Small intestine (tissue), 7 donors: ENCODE data around the gene COX4I2. TPM values are rescaled to one million over a fixed set of nuclear protein-coding genes. Genes with fewer than 3 reads are reported as not detected.

ENCODE experiments used
- DNase-seq, 2 donors: peaks; one replicate each; pipeline versions ENCODE4 v3.0.0 to v3.0.0-alpha.2; 2013
- FAIRE-seq: peaks from 2 replicates; lab custom pipeline; 2012; peaks lifted over from hg19 to GRCh38; lab: Jason Lieb, UNC
- H3K27ac ChIP-seq, 3 donors: one replicate each; pipeline ENCODE4 v1.5.1; 2013; ENCODE audit warnings: low read length in 2 of 3, mild to moderate bottlenecking in 2 of 3, control low read depth in 1 of 3, inconsistent platforms in 1 of 3, low read depth in 1 of 3, moderate library complexity in 1 of 3
- H3K27me3 ChIP-seq, 3 donors: one replicate each; pipeline ENCODE4 v1.6.1; 2013; ENCODE audit warnings: low read length in 3 of 3, inconsistent platforms in 1 of 3; ENCODE audit not compliant: control insufficient read depth in 3 of 3, insufficient read depth in 3 of 3
- H3K36me3 ChIP-seq, 3 donors: one replicate each; pipeline ENCODE4 v1.6.1; 2013; ENCODE audit warnings: low read length in 3 of 3, inconsistent platforms in 1 of 3, low read depth in 1 of 3, mild to moderate bottlenecking in 1 of 3, moderate library complexity in 1 of 3; ENCODE audit not compliant: control insufficient read depth in 3 of 3, insufficient read depth in 2 of 3
- H3K4me1 ChIP-seq, 3 donors: one replicate each; pipeline ENCODE4 v1.6.1; 2013; ENCODE audit warnings: low read length in 2 of 3, inconsistent platforms in 1 of 3, low read depth in 1 of 3, mild to moderate bottlenecking in 1 of 3, moderate library complexity in 1 of 3; ENCODE audit not compliant: control insufficient read depth in 3 of 3, insufficient read depth in 2 of 3
- H3K4me3 ChIP-seq, 3 donors: one replicate each; pipeline ENCODE4 v1.5.1; 2013; ENCODE audit warnings: low read length in 3 of 3, control low read depth in 1 of 3, inconsistent platforms in 1 of 3, low read depth in 1 of 3, mild to moderate bottlenecking in 1 of 3, moderate library complexity in 1 of 3
- H3K9me3 ChIP-seq, 2 donors: one replicate each; pipeline ENCODE4 v1.6.1; 2013; ENCODE audit warnings: low read depth in 1 of 2, low read length in 1 of 2; ENCODE audit not compliant: control insufficient read depth in 2 of 2, insufficient read depth in 1 of 2
- WGBS, 3 donors: extraction: QIAGEN DNeasy Blood & Tissue Kit; methylation state at CpG; one replicate each; pipeline ENCODE4 v1.1.7; 2013; 5-methylcytosine and 5-hydroxymethylcytosine counted together
- polyA plus RNA-seq, 4 donors: library from polyadenylated mRNA; stranded (reverse) in 3 of 4; unstranded in 1 of 4; fragments of 200-250 nt in 3 of 4; fragments of 120-200 nt in 1 of 4; gene quantifications; one replicate each; pipeline versions ENCODE4 v1.2.1 to v1.2.3, GENCODE V29; 2013
- donor health status: healthy with polysubstance abuse.
- donor health status: control.
- donor health status: control.
- donor health status: Bipolar disorder and iron deficiency.
- donor health status: healthy.

COX4I2 gene
- polyA plus RNA-seq, 4 donors = 0.81 to 3.7 TPM; not detected in 2

- Histone ChIP-seq H3K4me3 (no peak overlapping the region), H3K27me3 (no peaks in the 10 kb centered on the region), H3K36me3 (no peaks in the 10 kb centered on the region), H3K4me1 (no peaks in the 10 kb centered on the region), H3K9me3 (no peaks in the 10 kb centered on the region), H3K27ac (no peak overlapping the region)
- FAIRE-seq = no peak
- WGBS, 3 donors = 47 to 53% (median 53%) methylated on average over 5 of the region's 5 CpGs
- DNase-seq = no peak
These were observed 15.8 kb downstream of the COX4I2 start for GRCh38 chr20:31653561-31653960.

- FAIRE-seq (no peak), DNase-seq (no peak)
- no peak overlapping the region for H3K4me3 ChIP-seq
- H3K9me3 ChIP-seq = no peaks in the 10 kb centered on the region
- H3K27ac ChIP-seq = no peak overlapping the region
- WGBS, 3 donors = 68 to 74% (median 69%) methylated on average over 5 of the region's 5 CpGs
- H3K36me3 ChIP-seq = no peaks in the 10 kb centered on the region
- no peaks in the 10 kb centered on the region for H3K27me3 ChIP-seq
- H3K4me1 ChIP-seq = no peaks in the 10 kb centered on the region
These were observed 16.8 kb downstream of the COX4I2 start for GRCh38 chr20:31654534-31654933.

GRCh38 chr20:31661625-31662371, 24.1 kb downstream of the COX4I2 start:
- peak overlapping the region in 2 of 3 donors; percentile 36 to 48 for H3K4me3 ChIP-seq
- FAIRE-seq (no peak), DNase-seq (peak; percentile 81 to 89)
- peaks cover 3 to 29% (median 15%) of the 10 kb centered on the region in 3 donors for H3K36me3 ChIP-seq
- H3K27ac ChIP-seq = peak overlapping the region in 2 of 3 donors; percentile 9 to 59
- no peaks in the 10 kb centered on the region for H3K27me3 ChIP-seq
- H3K4me1 ChIP-seq = peaks cover 5 to 38% (median 9%) of the 10 kb centered on the region in 3 donors
- 5 to 7% (median 6%) methylated on average over 25 to 31 of the region's 31 CpGs for WGBS, 3 donors
- no peaks in the 10 kb centered on the region for H3K9me3 ChIP-seq

GRCh38 chr20:31662372-31662854, 24.7 kb downstream of the COX4I2 start:
- H3K4me3 ChIP-seq = no peak overlapping the region
- WGBS, 3 donors = 63 to 73% (median 70%) methylated on average over 6 of the region's 6 CpGs
- no peaks in the 10 kb centered on the region for H3K9me3 ChIP-seq
- H3K36me3 ChIP-seq = peaks cover 3 to 33% (median 15%) of the 10 kb centered on the region in 3 donors
- H3K27ac ChIP-seq = peak overlapping the region in 2 of 3 donors; percentile 59
- FAIRE-seq = no peak
- peaks cover 7 to 38% (median 10%) of the 10 kb centered on the region in 3 donors for H3K4me1 ChIP-seq
- no peak for DNase-seq
- H3K27me3 ChIP-seq = no peaks in the 10 kb centered on the region

- Histone ChIP-seq H3K4me1 (peaks cover 7 to 38% (median 10%) of the 10 kb centered on the region in 3 donors), H3K27me3 (no peaks in the 10 kb centered on the region), H3K4me3 (no peak overlapping the region), H3K36me3 (peaks cover 3 to 39% (median 15%) of the 10 kb centered on the region in 3 donors), H3K9me3 (no peaks in the 10 kb centered on the region), H3K27ac (peak overlapping the region in 1 of 3 donors; percentile 65)
- DNase-seq (no peak), FAIRE-seq (no peak)
- WGBS, 3 donors = 65 to 93% (median 83%) methylated on average over 2 of the region's 2 CpGs
These were observed 25.8 kb downstream of the COX4I2 start for GRCh38 chr20:31663524-31663837.

- FAIRE-seq (no peak), DNase-seq (peak; percentile 75 to 78)
- H3K27me3 ChIP-seq = no peaks in the 10 kb centered on the region
- no peaks in the 10 kb centered on the region for H3K9me3 ChIP-seq
- H3K36me3 ChIP-seq = peaks cover 3 to 41% (median 15%) of the 10 kb centered on the region in 3 donors
- peaks cover 7 to 38% (median 10%) of the 10 kb centered on the region in 3 donors for H3K4me1 ChIP-seq
- 10 to 49% (median 27%) methylated on average over 11 of the region's 11 CpGs for WGBS, 3 donors
- H3K4me3 ChIP-seq = no peak overlapping the region
- H3K27ac ChIP-seq = peak overlapping the region; percentile 65 to 76 (median 73)
These were observed 26.4 kb downstream of the COX4I2 start for GRCh38 chr20:31663838-31664695.

- DNase-seq = no peak
- FAIRE-seq = no peak
- Histone ChIP-seq H3K4me3 (no peak overlapping the region), H3K36me3 (peaks cover 3 to 44% (median 15%) of the 10 kb centered on the region in 3 donors), H3K9me3 (no peaks in the 10 kb centered on the region), H3K4me1 (peaks cover 7 to 38% (median 10%) of the 10 kb centered on the region in 3 donors), H3K27ac (peak overlapping the region; percentile 8 to 76 (median 65)), H3K27me3 (no peaks in the 10 kb centered on the region)
- WGBS, 3 donors = 12 to 40% (median 34%) methylated on average over 2 of the region's 2 CpGs
These were observed 27.1 kb downstream of the COX4I2 start for GRCh38 chr20:31664696-31665354.

- Histone ChIP-seq H3K36me3 (peaks cover 3 to 50% (median 15%) of the 10 kb centered on the region in 3 donors), H3K9me3 (no peaks in the 10 kb centered on the region), H3K4me1 (peaks cover 7 to 42% (median 12%) of the 10 kb centered on the region in 3 donors), H3K27me3 (no peaks in the 10 kb centered on the region), H3K27ac (peak overlapping the region in 1 of 3 donors; percentile 33), H3K4me3 (no peak overlapping the region)
- WGBS, 3 donors = 95 to 100% (median 99%) methylated on average over 10 of the region's 10 CpGs
- no peak for DNase-seq
- no peak for FAIRE-seq
These were observed 28.0 kb downstream of the COX4I2 start for GRCh38 chr20:31665753-31666152.
